Neural cell (in vitro differentiated cells): ENCODE measurements around the gene FRY. TPM values are rescaled to one million over a fixed set of nuclear protein-coding genes. Genes with fewer than 3 reads are reported as not detected.

Experiments used
- H2AFZ ChIP-seq: fragments of 200-600, 300-800 bp; sonication (generic), shearing (Covaris generic); 2 replicates; pipeline ENCODE4 v1.6.0; 2014; ENCODE audit warnings: low read depth, mild to moderate bottlenecking, antibody characterized with exemption, low read length, moderate library complexity
- H3F3A ChIP-seq: fragments of 200-600 bp; shearing (Covaris generic); 2 replicates; pipeline ENCODE4 v1.6.1; 2016; ENCODE audit warnings: mild to moderate bottlenecking, moderate library complexity, mixed read lengths, antibody characterized with exemption, low read length; ENCODE audit not compliant: insufficient read depth, poor library complexity, severe bottlenecking
- H3K27ac ChIP-seq: fragments of 200-600, 300-800 bp; sonication (generic), shearing (Covaris generic); 2 replicates; pipeline ENCODE4 v1.5.1; 2014; ENCODE audit warnings: mild to moderate bottlenecking, low read length, moderate library complexity
- H3K27me3 ChIP-seq: fragments of 300-800, 200-600 bp; sonication (generic), shearing (Covaris generic); 2 replicates; pipeline ENCODE4 v1.6.0; 2014; ENCODE audit warnings: mild to moderate bottlenecking, low read depth, low read length, moderate library complexity; ENCODE audit not compliant: insufficient read depth
- H3K36me3 ChIP-seq: fragments of 300-800, 200-600 bp; sonication (generic), shearing (Covaris generic); 2 replicates; pipeline ENCODE4 v1.5.1; 2014; ENCODE audit warnings: mild to moderate bottlenecking, antibody characterized with exemption, low read length, moderate library complexity; ENCODE audit not compliant: insufficient read depth
- H3K4me2 ChIP-seq: fragments of 300-800, 200-600 bp; sonication (generic), shearing (Covaris generic); 2 replicates; pipeline ENCODE4 v1.6.0; 2014; ENCODE audit warnings: mild to moderate bottlenecking, low read length
- H3K4me3 ChIP-seq: fragments of 300-800, 200-600 bp; sonication (generic), shearing (Covaris generic); 2 replicates; pipeline ENCODE4 v1.5.1; 2014; ENCODE audit warnings: mild to moderate bottlenecking, low read length, moderate library complexity
- H3K79me2 ChIP-seq: fragments of 200-600 bp; shearing (Covaris generic); replicated peaks from 2 replicates; pipeline ENCODE4 v1.6.0; 2014; ENCODE audit warnings: mild to moderate bottlenecking, low read length, moderate library complexity; ENCODE audit not compliant: insufficient read depth
- H3K9ac ChIP-seq: fragments of 300-800, 200-600 bp; sonication (generic), shearing (Covaris generic); 2 replicates; pipeline ENCODE4 v1.6.1; 2016; ENCODE audit warnings: mild to moderate bottlenecking, low read length, mixed read lengths
- H3K9me2 ChIP-seq: fragments of 200-600 bp; shearing (Covaris generic); 2 replicates; pipeline ENCODE4 v1.6.1; 2016; ENCODE audit warnings: mild to moderate bottlenecking, low read length, mixed read lengths; ENCODE audit not compliant: insufficient read depth
- H3K9me3 ChIP-seq: fragments of 200-600, 300-800 bp; sonication (generic), shearing (Covaris generic); 2 replicates; pipeline ENCODE4 v1.6.1; 2016; ENCODE audit warnings: mild to moderate bottlenecking, mixed run types, low read length, moderate library complexity, mixed read lengths
- H4K20me1 ChIP-seq: fragments of 200-600 bp; shearing (Covaris generic); 2 replicates; pipeline ENCODE4 v1.6.1; 2016; ENCODE audit warnings: mild to moderate bottlenecking, mixed run types; ENCODE audit not compliant: insufficient read depth
- CTCF ChIP-seq: fragments of 450-650 bp; IDR thresholded peaks from 2 replicates; pipeline ENCODE4 v1.5.1; 2014; ENCODE audit warnings: antibody characterized with exemption, mild to moderate bottlenecking, moderate library complexity; ENCODE audit not compliant: poor library complexity, severe bottlenecking
- EP300 ChIP-seq: fragments of 450-650 bp; conservative IDR thresholded peaks from 2 replicates; pipeline ENCODE4 v1.6.1; 2014; ENCODE audit warnings: antibody characterized with exemption, mild to moderate bottlenecking, moderate library complexity; ENCODE audit not compliant: poor library complexity, severe bottlenecking
- EZH2 ChIP-seq: fragments of 200-600, 300-800 bp; shearing (Covaris generic), sonication (generic); IDR thresholded peaks from 2 replicates; pipeline ENCODE4 v1.6.1; 2014; ENCODE audit warnings: antibody characterized with exemption, low read length, borderline replicate concordance, mild to moderate bottlenecking; ENCODE audit not compliant: insufficient read depth, poor library complexity, severe bottlenecking
- MXI1 ChIP-seq: fragments of 450-650 bp; conservative IDR thresholded peaks from 2 replicates; pipeline ENCODE4 v1.6.1; 2014; ENCODE audit warnings: antibody characterized with exemption, mild to moderate bottlenecking; ENCODE audit not compliant: poor library complexity, severe bottlenecking
- POLR2AphosphoS5 ChIP-seq: IDR thresholded peaks from 2 replicates; pipeline ENCODE4 v1.6.1; 2012
- RAD21 ChIP-seq: fragments of 450-650 bp; conservative IDR thresholded peaks from 2 replicates; pipeline ENCODE4 v1.6.1; 2014; ENCODE audit warnings: antibody characterized with exemption, mild to moderate bottlenecking, moderate library complexity
- SMC3 ChIP-seq: fragments of 450-650 bp; conservative IDR thresholded peaks from 2 replicates; pipeline ENCODE4 v1.6.1; 2014; ENCODE audit warnings: antibody characterized with exemption, mild to moderate bottlenecking, moderate library complexity; ENCODE audit not compliant: poor library complexity
- TAF1 ChIP-seq: IDR thresholded peaks from 2 replicates; pipeline ENCODE4 v1.6.1; 2012; ENCODE audit warnings: low read depth
- polyA plus RNA-seq: library from polyadenylated mRNA; depleted of rRNA; stranded (reverse); fragments of >200 nt; gene quantifications from 2 replicates; pipeline ENCODE4 v1.2.3, GENCODE V29; 2014
- TF ChIP-seq, protein P1 (sequence below): IDR thresholded peaks from 2 replicates; pipeline ENCODE4 v1.6.1; 2012; ENCODE audit warnings: borderline replicate concordance

FRY gene
- polyA plus RNA-seq, 1 donor from 2014 or later, result 49.3 TPM

DNA sequence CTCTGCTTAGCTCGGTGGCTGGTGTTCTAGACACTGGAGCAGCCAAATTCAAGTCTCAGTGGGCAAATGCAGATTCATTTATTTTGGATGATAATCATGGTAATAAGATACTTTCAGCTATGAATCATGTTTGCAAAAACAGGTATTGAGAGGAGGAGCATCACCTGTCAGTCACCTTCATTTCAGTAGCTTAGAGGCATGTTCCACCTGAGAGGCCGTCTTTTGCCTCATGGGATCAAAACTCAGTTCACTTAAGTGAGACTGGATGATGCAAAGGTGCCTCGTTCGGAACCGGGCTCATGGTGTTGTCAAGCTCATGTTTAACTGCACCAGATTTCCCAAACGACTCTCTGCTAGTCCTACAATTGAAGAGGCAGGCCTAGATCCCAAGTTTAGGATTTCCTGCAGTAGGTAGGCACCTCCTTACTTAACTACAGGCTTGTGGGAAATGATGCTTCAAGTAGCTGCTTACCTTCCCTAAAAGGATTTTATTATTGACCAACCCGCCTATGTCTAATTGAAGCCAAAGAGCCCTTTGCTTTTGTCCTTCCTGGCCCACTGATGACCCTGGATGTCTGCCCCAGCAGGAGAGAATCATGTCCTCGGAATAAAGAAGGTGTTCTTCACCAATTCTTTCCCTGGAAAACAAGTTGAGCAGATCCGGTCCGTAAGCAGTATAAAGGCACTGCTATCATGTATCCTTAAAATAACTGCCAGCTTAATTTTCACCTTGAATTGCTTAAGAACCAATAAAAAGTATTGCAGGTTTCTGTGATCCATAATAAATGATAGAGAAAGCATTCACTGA, 223.5 kb downstream of the FRY start:
- Histone ChIP-seq H2AFZ (no peak overlapping the region), H3F3A (no peaks in the 10 kb centered on the region), H3K79me2 (no peaks in the 10 kb centered on the region), H3K36me3 (peaks cover 21% of the 10 kb centered on the region), H3K4me3 (no peak overlapping the region), H3K27ac (no peak overlapping the region), H3K4me2 (no peak overlapping the region), H3K9ac (no peak overlapping the region), H4K20me1 (no peaks in the 10 kb centered on the region), H3K9me2 (no peaks in the 10 kb centered on the region), H3K9me3 (no peaks in the 10 kb centered on the region), H3K27me3 (no peaks in the 10 kb centered on the region)
- TF ChIP-seq POLR2AphosphoS5, result no peak
- TF ChIP-seq, protein P1, sequence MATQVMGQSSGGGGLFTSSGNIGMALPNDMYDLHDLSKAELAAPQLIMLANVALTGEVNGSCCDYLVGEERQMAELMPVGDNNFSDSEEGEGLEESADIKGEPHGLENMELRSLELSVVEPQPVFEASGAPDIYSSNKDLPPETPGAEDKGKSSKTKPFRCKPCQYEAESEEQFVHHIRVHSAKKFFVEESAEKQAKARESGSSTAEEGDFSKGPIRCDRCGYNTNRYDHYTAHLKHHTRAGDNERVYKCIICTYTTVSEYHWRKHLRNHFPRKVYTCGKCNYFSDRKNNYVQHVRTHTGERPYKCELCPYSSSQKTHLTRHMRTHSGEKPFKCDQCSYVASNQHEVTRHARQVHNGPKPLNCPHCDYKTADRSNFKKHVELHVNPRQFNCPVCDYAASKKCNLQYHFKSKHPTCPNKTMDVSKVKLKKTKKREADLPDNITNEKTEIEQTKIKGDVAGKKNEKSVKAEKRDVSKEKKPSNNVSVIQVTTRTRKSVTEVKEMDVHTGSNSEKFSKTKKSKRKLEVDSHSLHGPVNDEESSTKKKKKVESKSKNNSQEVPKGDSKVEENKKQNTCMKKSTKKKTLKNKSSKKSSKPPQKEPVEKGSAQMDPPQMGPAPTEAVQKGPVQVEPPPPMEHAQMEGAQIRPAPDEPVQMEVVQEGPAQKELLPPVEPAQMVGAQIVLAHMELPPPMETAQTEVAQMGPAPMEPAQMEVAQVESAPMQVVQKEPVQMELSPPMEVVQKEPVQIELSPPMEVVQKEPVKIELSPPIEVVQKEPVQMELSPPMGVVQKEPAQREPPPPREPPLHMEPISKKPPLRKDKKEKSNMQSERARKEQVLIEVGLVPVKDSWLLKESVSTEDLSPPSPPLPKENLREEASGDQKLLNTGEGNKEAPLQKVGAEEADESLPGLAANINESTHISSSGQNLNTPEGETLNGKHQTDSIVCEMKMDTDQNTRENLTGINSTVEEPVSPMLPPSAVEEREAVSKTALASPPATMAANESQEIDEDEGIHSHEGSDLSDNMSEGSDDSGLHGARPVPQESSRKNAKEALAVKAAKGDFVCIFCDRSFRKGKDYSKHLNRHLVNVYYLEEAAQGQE, result no peak
- no peak for TF ChIP-seq EZH2
- TF ChIP-seq TAF1, result no peak
- TF ChIP-seq MXI1, result no peak
- no peak for TF ChIP-seq SMC3
- no peak for TF ChIP-seq CTCF
- no peak for TF ChIP-seq RAD21
- TF ChIP-seq EP300, result no peak

DNA sequence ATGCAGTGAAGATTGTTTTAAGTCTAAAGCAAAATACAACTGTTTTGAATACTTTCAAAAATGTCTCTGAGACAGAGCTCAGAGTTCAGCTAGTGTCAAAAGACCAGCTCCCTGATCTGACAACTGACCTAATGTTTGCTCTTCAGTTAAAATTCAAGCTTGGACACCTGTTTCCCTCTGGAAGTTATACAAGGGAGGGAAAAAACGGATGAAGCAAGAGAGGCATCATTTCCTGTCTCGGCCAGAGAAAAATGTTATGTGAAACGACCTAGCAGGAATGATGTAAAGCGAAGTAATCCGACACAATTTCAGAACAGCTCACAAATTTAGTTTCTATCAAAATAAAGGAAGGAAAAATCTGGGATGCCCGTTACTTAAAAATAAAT, 224.1 kb downstream of the FRY start:
- Histone ChIP-seq H4K20me1 (no peaks in the 10 kb centered on the region), H3K4me2 (no peak overlapping the region), H2AFZ (no peak overlapping the region), H3K9me2 (no peaks in the 10 kb centered on the region), H3K79me2 (no peaks in the 10 kb centered on the region), H3K4me3 (no peak overlapping the region), H3K9me3 (no peaks in the 10 kb centered on the region), H3K27ac (no peak overlapping the region), H3K27me3 (no peaks in the 10 kb centered on the region), H3K36me3 (peaks cover 16% of the 10 kb centered on the region), H3K9ac (no peak overlapping the region), H3F3A (no peaks in the 10 kb centered on the region)
- TF ChIP-seq TAF1, result no peak
- TF ChIP-seq POLR2AphosphoS5, result no peak
- TF ChIP-seq EP300, result no peak
- no peak for TF ChIP-seq MXI1
- TF ChIP-seq SMC3, result no peak
